ENCODE results near the gene NUP35.
"Not testable (repeated sequence)": the region's sequence is repeated elsewhere in the genome, so short reads cannot be mapped to it uniquely, and the experiment has no call there.

DNA sequence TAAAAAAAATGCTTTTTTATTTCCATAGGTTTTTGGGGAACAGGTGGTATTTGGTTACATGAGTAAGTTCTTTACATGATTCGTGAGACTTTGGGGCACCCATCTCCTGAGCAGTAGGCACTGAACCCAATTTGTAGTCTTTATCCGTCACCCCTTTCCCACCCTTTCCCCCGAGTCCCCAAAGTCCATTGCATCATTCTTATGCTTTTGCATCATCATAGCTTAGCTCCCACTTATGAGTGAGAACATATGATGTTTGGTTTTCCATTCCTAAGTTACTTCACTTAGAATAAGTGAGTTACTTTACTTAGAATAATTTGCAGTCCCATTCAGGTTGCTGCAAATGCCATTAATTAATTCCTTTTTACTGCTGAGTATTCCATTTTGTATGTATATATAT is 28.0 kb downstream of the NUP35 start:
- TF ChIP-seq, protein P1, sequence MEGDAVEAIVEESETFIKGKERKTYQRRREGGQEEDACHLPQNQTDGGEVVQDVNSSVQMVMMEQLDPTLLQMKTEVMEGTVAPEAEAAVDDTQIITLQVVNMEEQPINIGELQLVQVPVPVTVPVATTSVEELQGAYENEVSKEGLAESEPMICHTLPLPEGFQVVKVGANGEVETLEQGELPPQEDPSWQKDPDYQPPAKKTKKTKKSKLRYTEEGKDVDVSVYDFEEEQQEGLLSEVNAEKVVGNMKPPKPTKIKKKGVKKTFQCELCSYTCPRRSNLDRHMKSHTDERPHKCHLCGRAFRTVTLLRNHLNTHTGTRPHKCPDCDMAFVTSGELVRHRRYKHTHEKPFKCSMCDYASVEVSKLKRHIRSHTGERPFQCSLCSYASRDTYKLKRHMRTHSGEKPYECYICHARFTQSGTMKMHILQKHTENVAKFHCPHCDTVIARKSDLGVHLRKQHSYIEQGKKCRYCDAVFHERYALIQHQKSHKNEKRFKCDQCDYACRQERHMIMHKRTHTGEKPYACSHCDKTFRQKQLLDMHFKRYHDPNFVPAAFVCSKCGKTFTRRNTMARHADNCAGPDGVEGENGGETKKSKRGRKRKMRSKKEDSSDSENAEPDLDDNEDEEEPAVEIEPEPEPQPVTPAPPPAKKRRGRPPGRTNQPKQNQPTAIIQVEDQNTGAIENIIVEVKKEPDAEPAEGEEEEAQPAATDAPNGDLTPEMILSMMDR (conservative IDR thresholded peaks at IDR 0.05; ENCODE audit: low read depth in 2 of 2), result not testable (repeated sequence)
- not testable (repeated sequence) for TF ChIP-seq EZH2 (IDR thresholded peaks at IDR 0.05; ENCODE audit: low read depth, unreplicated experiment); POLR2AphosphoS5 (IDR thresholded peaks at IDR 0.05; ENCODE audit: low read depth); ZNF331 (CRISPR knock-in tag; IDR thresholded peaks at IDR 0.05; ENCODE audit: low read depth); JUNB (IDR thresholded peaks at IDR 0.05; ENCODE audit: unreplicated experiment); EZH2phosphoT487 (IDR thresholded peaks at IDR 0.05; ENCODE audit: unreplicated experiment); CREB1 (CRISPR knock-in tag; IDR thresholded peaks at IDR 0.05; ENCODE audit: low read depth); STAT1 (IDR thresholded peaks at IDR 0.05; ENCODE audit: unreplicated experiment); ZNF114 (CRISPR knock-in tag; IDR thresholded peaks at IDR 0.05); NANOG (IDR thresholded peaks at IDR 0.05; ENCODE audit: borderline replicate concordance)
- TF ChIP-seq, protein P2, sequence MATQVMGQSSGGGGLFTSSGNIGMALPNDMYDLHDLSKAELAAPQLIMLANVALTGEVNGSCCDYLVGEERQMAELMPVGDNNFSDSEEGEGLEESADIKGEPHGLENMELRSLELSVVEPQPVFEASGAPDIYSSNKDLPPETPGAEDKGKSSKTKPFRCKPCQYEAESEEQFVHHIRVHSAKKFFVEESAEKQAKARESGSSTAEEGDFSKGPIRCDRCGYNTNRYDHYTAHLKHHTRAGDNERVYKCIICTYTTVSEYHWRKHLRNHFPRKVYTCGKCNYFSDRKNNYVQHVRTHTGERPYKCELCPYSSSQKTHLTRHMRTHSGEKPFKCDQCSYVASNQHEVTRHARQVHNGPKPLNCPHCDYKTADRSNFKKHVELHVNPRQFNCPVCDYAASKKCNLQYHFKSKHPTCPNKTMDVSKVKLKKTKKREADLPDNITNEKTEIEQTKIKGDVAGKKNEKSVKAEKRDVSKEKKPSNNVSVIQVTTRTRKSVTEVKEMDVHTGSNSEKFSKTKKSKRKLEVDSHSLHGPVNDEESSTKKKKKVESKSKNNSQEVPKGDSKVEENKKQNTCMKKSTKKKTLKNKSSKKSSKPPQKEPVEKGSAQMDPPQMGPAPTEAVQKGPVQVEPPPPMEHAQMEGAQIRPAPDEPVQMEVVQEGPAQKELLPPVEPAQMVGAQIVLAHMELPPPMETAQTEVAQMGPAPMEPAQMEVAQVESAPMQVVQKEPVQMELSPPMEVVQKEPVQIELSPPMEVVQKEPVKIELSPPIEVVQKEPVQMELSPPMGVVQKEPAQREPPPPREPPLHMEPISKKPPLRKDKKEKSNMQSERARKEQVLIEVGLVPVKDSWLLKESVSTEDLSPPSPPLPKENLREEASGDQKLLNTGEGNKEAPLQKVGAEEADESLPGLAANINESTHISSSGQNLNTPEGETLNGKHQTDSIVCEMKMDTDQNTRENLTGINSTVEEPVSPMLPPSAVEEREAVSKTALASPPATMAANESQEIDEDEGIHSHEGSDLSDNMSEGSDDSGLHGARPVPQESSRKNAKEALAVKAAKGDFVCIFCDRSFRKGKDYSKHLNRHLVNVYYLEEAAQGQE (IDR thresholded peaks at IDR 0.05; ENCODE audit: unreplicated experiment), result not testable (repeated sequence)
- TF ChIP-seq, protein P3, sequence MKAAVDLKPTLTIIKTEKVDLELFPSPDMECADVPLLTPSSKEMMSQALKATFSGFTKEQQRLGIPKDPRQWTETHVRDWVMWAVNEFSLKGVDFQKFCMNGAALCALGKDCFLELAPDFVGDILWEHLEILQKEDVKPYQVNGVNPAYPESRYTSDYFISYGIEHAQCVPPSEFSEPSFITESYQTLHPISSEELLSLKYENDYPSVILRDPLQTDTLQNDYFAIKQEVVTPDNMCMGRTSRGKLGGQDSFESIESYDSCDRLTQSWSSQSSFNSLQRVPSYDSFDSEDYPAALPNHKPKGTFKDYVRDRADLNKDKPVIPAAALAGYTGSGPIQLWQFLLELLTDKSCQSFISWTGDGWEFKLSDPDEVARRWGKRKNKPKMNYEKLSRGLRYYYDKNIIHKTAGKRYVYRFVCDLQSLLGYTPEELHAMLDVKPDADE (IDR thresholded peaks at IDR 0.05), result not testable (repeated sequence)

Measured in GM23338 (cell line).